Right lobe of liver (tissue), 4 donors: ENCODE results near the gene USH1C.

ENCODE experiments used
- CTCF ChIP-seq, 4 donors: fragments of 200-600 bp in 3 of 4; fragments of 450-650 bp in 1 of 4; IDR thresholded peaks; one replicate each; pipeline versions ENCODE4 v1.5.1 to v1.8.0; 2016 to 2022; ENCODE audit warnings: antibody characterized with exemption in 4 of 4, mild to moderate bottlenecking in 2 of 4
- POLR2A ChIP-seq: fragments of 450-650 bp; IDR thresholded peaks from one replicate; pipeline ENCODE4 v1.6.1; 2017; ENCODE audit warnings: antibody characterized with exemption, mild to moderate bottlenecking
- donor health status: DM: no; HTN: no; CAD: no.
- donor health status: DM: no; HTN: no; CAD: no.
- donor health status: DM: no; HTN: yes; CAD: no.

- TF ChIP-seq POLR2A, result no peak
- TF ChIP-seq CTCF (IDR thresholded peaks at IDR 0.05), result peak; percentile 92 to 98 (median 94)
Observed at GRCh38 chr11:17504330-17505107, 39.7 kb downstream of the USH1C start.
